ENCODE data around the gene HBQ1.
"Not testable (repeated sequence)": the region's sequence is repeated elsewhere in the genome, so short reads cannot be mapped to it uniquely, and the experiment has no call there.

Gene HBQ1

GRCh38 chr16:176477-177382, 3.5 kb upstream of the HBQ1 start, which contains the start of gene HBA1:
HBA1 (plus strand) TSS chr16:176680; CDS start chr16:176717, 37 bp downstream.
- DNase-seq, result not testable (repeated sequence)

- DNase-seq, result no peak
Observed at GRCh38 chr16:177394-177822, 2.9 kb upstream of the HBQ1 start.

- DNase-seq, result no peak
Observed at GRCh38 chr16:177981-178667, 2.1 kb upstream of the HBQ1 start.

- no peak for DNase-seq
Observed at GRCh38 chr16:178668-179015, 1.6 kb upstream of the HBQ1 start.

- no peak for DNase-seq
Observed at GRCh38 chr16:179211-180092, 807 bp upstream of the HBQ1 start.

GRCh38 chr16:180681-181564, 664 bp downstream of the HBQ1 start:
- DNase-seq, result peak; percentile 43

GRCh38 chr16:181565-182021, 1.3 kb downstream of the HBQ1 start:
- DNase-seq, result no peak

GRCh38 chr16:183005-183404, 2.7 kb downstream of the HBQ1 start:
- DNase-seq, result no peak

- no peak for DNase-seq
Observed at GRCh38 chr16:185213-185612, 5.0 kb downstream of the HBQ1 start.

GRCh38 chr16:185691-186090, 5.4 kb downstream of the HBQ1 start:
- DNase-seq, result no peak

- no peak for DNase-seq
Observed at GRCh38 chr16:187330-187729, 7.1 kb downstream of the HBQ1 start.

- no peak for DNase-seq
Observed at GRCh38 chr16:188674-189073, 8.4 kb downstream of the HBQ1 start.

- DNase-seq, result no peak
Observed at GRCh38 chr16:189604-190186, 9.4 kb downstream of the HBQ1 start.

GRCh38 chr16:191831-192230, 11.6 kb downstream of the HBQ1 start:
- DNase-seq, result no peak

- DNase-seq, result no peak
Observed at GRCh38 chr16:192686-193085, 12.4 kb downstream of the HBQ1 start.

GRCh38 chr16:193441-193840, 13.2 kb downstream of the HBQ1 start:
- DNase-seq, result no peak

GRCh38 chr16:194516-194915, 14.3 kb downstream of the HBQ1 start:
- DNase-seq, result no peak

- DNase-seq, result no peak
Observed at GRCh38 chr16:200388-200787, 20.1 kb downstream of the HBQ1 start.

- no peak for DNase-seq
Observed at GRCh38 chr16:203246-203645, 23.0 kb downstream of the HBQ1 start.

- DNase-seq, result not testable (repeated sequence)
Observed at GRCh38 chr16:204046-204445, 23.8 kb downstream of the HBQ1 start.

- DNase-seq, result not testable (repeated sequence)
Observed at GRCh38 chr16:209359-209758, 29.1 kb downstream of the HBQ1 start.

Measured in NCI-H1105 (cell line).